Retinal pigment epithelial cell (primary cell): ENCODE data around the gene TMEM45B.

Experiments used
- DNase-seq: peaks from one replicate; pipeline ENCODE4 v3.0.0-alpha.2; 2010; ENCODE audit warnings: low read depth
- H3K4me3 ChIP-seq: 2 replicates; pipeline ENCODE4 v1.5.1; 2011; ENCODE audit warnings: mild to moderate bottlenecking, low read length, control low read depth, moderate library complexity
- TF ChIP-seq, protein P1 (sequence below): conservative IDR thresholded peaks from 2 replicates; pipeline ENCODE4 v1.5.1; 2011; ENCODE audit warnings: low read depth, low read length, control low read depth, inconsistent platforms

The TMEM45B gene

DNA sequence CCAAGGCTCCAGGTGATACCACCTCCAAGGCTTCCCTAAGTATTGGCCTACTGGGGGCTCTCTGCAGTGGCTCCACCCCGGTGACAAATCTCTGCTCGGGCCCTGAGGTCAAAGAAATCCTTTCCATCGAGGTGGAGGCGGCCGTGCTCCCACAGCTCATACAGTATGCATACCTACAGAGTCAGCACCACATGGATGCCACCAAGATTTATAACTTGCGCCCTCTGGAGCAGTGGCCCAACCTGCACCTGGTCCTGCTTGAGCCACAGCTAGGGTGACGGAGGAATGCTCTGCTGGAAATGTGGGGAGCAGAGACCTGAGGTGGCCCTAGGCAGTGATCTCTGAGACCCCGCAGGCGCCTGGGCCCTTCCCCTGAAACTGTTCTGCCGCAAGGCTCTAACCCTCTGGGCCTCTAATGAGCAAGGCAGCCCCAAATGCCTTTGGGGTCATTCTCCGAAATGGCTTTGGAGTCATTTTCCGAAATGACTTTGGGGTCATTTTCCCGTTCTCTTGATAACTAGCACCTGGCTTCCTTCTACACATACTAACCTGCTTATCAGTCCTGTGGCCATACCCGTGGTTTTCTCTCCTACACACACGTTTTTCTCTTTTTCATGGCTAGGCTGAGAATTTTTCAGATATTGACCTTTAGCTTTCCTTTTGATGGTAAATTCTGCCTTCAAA lies 33.9 kb downstream of the TMEM45B start:
- no peak overlapping the region for H3K4me3 ChIP-seq
- DNase-seq: no peak
- TF ChIP-seq, protein P1, sequence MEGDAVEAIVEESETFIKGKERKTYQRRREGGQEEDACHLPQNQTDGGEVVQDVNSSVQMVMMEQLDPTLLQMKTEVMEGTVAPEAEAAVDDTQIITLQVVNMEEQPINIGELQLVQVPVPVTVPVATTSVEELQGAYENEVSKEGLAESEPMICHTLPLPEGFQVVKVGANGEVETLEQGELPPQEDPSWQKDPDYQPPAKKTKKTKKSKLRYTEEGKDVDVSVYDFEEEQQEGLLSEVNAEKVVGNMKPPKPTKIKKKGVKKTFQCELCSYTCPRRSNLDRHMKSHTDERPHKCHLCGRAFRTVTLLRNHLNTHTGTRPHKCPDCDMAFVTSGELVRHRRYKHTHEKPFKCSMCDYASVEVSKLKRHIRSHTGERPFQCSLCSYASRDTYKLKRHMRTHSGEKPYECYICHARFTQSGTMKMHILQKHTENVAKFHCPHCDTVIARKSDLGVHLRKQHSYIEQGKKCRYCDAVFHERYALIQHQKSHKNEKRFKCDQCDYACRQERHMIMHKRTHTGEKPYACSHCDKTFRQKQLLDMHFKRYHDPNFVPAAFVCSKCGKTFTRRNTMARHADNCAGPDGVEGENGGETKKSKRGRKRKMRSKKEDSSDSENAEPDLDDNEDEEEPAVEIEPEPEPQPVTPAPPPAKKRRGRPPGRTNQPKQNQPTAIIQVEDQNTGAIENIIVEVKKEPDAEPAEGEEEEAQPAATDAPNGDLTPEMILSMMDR: no peak

DNA sequence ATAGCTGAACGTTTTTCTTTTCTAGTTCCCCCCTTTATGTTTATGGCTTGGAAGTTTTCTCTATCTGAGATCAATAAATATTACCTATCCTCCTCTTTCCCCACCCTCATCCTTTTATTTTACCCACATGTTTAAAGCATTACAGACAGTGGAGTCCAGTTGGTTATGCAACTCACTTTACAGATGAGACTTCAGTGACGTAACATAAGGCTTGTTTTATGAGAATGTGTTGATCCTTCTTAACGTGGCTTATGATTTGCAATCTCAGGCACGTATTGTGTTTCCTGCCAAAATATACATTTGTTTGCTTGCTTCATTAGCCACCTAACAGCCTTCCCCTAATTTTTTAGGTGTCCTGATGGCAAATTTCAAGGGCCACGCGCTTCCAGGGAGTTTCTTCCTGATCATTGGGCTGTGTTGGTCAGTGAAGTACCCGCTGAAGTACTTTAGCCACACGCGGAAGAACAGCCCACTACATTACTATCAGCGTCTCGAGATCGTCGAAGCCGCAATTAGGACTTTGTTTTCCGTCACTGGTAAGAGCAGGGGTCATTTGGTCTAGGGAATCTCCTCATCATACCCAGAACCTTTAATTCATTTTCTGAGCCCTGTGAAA lies 36.6 kb downstream of the TMEM45B start:
- H3K4me3 ChIP-seq: no peak overlapping the region
- DNase-seq: no peak
- TF ChIP-seq, protein P1: no peak

DNA sequence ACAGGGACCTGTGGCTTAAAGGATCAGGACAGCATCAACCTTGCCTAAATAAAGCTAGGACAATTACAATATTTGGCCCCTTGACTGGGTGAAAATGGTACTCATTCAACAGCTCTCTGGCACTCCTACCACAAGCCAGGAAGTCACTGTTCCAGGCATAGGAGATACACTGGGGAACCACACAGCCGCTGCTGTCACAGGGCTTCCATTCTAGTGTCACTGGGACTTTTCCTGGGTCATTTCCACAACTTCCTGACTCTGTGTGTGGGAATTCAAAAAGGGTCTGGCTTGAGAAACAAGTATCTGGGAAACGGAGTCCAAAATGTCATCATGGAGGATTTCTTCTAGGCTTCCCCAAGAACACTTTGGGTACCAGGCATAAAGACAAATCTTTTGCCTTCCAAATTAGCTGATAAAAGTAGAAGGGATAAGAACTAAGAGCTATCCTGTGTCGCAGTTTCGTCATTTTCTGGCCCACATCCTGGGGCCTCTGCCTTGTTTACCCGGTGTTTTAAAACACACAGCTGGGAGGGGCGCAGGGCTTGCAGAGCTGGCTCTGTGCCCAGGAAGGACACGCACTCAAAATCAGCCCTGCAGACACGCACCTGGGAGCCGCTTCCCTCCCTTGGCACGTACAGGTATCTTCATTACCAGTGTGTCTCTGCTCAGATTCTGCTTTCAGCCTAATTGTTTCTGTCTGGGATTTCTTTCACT lies 38.0 kb downstream of the TMEM45B start:
- TF ChIP-seq, protein P1: no peak
- no peak overlapping the region for H3K4me3 ChIP-seq
- no peak for DNase-seq

DNA sequence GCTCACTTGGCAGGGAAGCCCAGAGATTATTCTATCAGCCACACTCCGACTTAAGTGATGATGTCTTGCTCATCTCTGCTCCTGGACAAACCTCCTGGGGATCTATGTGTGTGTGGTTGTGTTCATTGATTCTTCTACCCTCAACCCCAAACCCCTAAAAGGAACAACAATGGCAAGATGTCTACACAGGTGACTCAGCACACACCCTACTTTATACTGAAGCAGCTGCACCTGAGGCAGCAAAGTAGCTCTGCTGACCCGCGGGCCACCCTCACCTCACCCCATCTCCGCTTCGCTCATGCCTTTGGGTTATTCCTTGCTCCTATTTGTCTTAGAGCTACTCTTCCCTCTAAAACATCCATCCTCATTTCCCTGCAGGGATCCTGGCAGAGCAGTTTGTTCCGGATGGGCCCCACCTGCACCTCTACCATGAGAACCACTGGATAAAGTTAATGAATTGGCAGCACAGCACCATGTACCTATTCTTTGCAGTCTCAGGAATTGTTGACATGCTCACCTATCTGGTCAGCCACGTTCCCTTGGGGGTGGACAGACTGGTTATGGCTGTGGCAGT lies 38.7 kb downstream of the TMEM45B start:
- no peak for DNase-seq
- TF ChIP-seq, protein P1: no peak
- no peak overlapping the region for H3K4me3 ChIP-seq

DNA sequence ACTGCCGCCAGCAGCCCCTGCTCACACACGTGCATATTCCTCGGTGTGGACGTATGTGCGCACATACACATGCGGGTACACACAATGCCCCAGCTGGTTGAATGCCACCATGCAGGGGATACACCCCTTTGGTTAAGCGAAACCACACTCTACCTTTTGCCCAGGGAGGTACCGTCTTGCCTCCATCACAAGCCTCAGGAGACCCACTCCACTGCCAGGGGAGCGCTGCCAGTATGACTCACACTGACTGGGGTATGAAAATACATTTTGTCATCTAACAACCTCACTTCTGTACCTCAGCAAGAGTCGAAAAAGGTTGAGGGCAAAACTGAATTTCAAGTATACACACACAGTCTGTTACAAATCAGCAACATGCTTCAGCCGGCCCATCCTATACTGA lies 39.4 kb downstream of the TMEM45B start:
- TF ChIP-seq, protein P1: no peak
- DNase-seq: no peak
- no peak overlapping the region for H3K4me3 ChIP-seq

DNA sequence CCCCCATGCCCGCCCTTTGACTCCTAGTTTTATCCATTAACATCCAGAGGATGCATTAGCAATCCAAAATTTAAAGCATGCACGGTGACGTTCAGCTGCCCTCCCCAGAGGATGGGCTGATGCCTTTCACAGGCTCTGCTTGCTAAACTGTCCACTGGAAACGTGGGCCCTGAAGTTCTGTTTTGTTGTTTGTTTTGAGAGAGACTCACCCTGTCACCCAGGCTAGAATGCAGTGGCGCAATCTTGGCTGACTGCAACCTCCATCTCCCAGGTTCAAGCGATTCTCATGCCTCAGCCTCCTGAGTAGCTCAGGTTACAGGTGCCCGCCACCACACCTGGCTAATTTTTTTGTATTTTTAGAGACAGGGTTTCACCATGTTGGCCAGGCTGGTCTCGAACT lies 40.4 kb downstream of the TMEM45B start:
- no peak overlapping the region for H3K4me3 ChIP-seq
- no peak for DNase-seq
- TF ChIP-seq, protein P1: no peak
